CD8-positive, alpha-beta memory T cell (primary cell): Measurements from ENCODE around the gene FGR. TPM values are rescaled to one million over a fixed set of nuclear protein-coding genes. Genes with fewer than 3 reads are reported as not detected.

ENCODE experiments used
- CTCF ChIA-PET: fragments of 350-600 bp; sonication (Branson Sonifier 250); formaldehyde crosslinking; loops from one replicate; lab custom pipeline; 2021; ENCODE audit warnings: antibody characterized with exemption; lab: Charles Lee
- POLR2A ChIA-PET: fragments of 350-600 bp; sonication (Branson Sonifier 250); formaldehyde crosslinking; loops from one replicate; lab custom pipeline; 2021; ENCODE audit warnings: antibody characterized with exemption; lab: Charles Lee
- DNase-seq, 5 donors: peaks; one replicate each; pipeline versions ENCODE4 v3.0.0 to v3.0.0-alpha.2; 2020 to 2022; ENCODE audit warnings: mixed read lengths in 1 of 5
- H3K27ac ChIP-seq: one replicate; pipeline ENCODE4 v1.7.0; 2013; ENCODE audit warnings: low read depth, mild to moderate bottlenecking, low read length, moderate library complexity
- H3K27me3 ChIP-seq: 2 replicates; pipeline ENCODE4 v1.7.0; 2013; ENCODE audit warnings: low read length, mild to moderate bottlenecking; ENCODE audit not compliant: insufficient read depth, poor library complexity, severe bottlenecking
- H3K36me3 ChIP-seq: 2 replicates; pipeline ENCODE4 v1.7.0; 2013; ENCODE audit warnings: mild to moderate bottlenecking, low read length, moderate library complexity; ENCODE audit not compliant: insufficient read depth
- H3K4me1 ChIP-seq: 2 replicates; pipeline ENCODE4 v1.7.0; 2013; ENCODE audit warnings: mild to moderate bottlenecking, low read length, moderate library complexity; ENCODE audit not compliant: insufficient read depth
- H3K4me3 ChIP-seq: 2 replicates; pipeline ENCODE4 v1.7.0; 2013; ENCODE audit warnings: mild to moderate bottlenecking, low read length
- H3K9me3 ChIP-seq: 2 replicates; pipeline ENCODE4 v1.7.0; 2013; ENCODE audit warnings: mild to moderate bottlenecking, low read length
- H3K27ac Mint-ChIP-seq, 8 donors: one replicate each; pipeline ENCODE4 v1.8.0; 2020 to 2021; ENCODE audit warnings: mixed read lengths in 8 of 8, mild to moderate bottlenecking in 6 of 8, inconsistent platforms in 3 of 8, moderate library complexity in 3 of 8
- H3K27me3 Mint-ChIP-seq, 2 donors: one replicate each; pipeline ENCODE4 v1.8.0; 2020 to 2021; ENCODE audit warnings: mixed read lengths in 2 of 2, mild to moderate bottlenecking in 1 of 2, moderate library complexity in 1 of 2
- H3K36me3 Mint-ChIP-seq, 3 donors: one replicate each; pipeline ENCODE4 v1.8.0; 2020 to 2021; ENCODE audit warnings: mixed read lengths in 3 of 3, inconsistent platforms in 1 of 3, mild to moderate bottlenecking in 1 of 3
- H3K4me1 Mint-ChIP-seq, 3 donors: one replicate each; pipeline ENCODE4 v1.8.0; 2020 to 2021; ENCODE audit warnings: mixed read lengths in 3 of 3, inconsistent platforms in 1 of 3, mild to moderate bottlenecking in 1 of 3
- H3K4me3 Mint-ChIP-seq, 7 donors: one replicate each; pipeline ENCODE4 v1.8.0; 2020 to 2021; ENCODE audit warnings: mixed read lengths in 7 of 7, mild to moderate bottlenecking in 6 of 7, moderate library complexity in 4 of 7, inconsistent platforms in 2 of 7
- H3K9me3 Mint-ChIP-seq, 5 donors: one replicate each; pipeline ENCODE4 v1.8.0; 2020 to 2022; ENCODE audit warnings: mixed read lengths in 5 of 5, mild to moderate bottlenecking in 3 of 5, moderate library complexity in 2 of 5, inconsistent platforms in 1 of 5
- polyA plus RNA-seq: library from polyadenylated mRNA; unstranded; fragments of 300-500 nt; fragmentation: Illumina TruSeq; gene quantifications from one replicate; pipeline ENCODE4 v1.2.3, GENCODE V29; 2021
- total RNA-seq, 2 experiments: library from RNA; stranded (reverse); gene quantifications; one replicate each; pipeline ENCODE4 v1.2.3, GENCODE V29; 2021

The FGR gene
- total and polyA plus RNA-seq, 3 experiments from 2014 or later = 1.6 to 49.6 (median 1.8) TPM

DNA sequence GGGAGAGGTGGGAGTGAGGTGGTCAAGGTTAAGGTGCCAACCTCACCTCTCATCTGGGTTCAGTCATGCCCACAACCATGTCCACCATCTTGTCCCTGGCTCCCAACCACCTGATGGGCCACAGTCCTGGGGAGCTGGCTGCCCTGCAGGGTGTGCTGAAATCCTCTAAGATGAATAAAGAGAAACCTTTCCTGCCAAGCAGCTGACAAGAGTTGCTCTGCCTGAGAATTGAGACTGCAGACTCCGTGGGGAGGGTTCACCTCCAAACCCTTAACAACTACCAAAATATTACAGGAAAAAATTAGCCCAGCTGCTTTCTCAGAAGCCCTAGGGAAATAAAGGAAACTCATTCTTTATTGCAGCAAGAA is 15.2 kb upstream of the FGR start:
- no peak overlapping the region for H3K4me3 Mint-ChIP-seq
- H3K9me3 ChIP-seq = no peaks in the 10 kb centered on the region
- peaks cover 0 to 3% of the 10 kb centered on the region in 2 donors for H3K27me3 Mint-ChIP-seq
- no peaks in the 10 kb centered on the region for H3K36me3 ChIP-seq
- no peak for DNase-seq
- H3K4me1 Mint-ChIP-seq = peaks cover 0 to 10% (median 2%) of the 10 kb centered on the region in 3 donors
- H3K27ac Mint-ChIP-seq = peak overlapping the region in 2 of 8 donors; percentile 55 to 59
- H3K27ac ChIP-seq = no peak overlapping the region
- no peak overlapping the region for H3K4me3 ChIP-seq
- POLR2A ChIA-PET = interaction anchor here (0.7 to 1.3 kb wide), 2 partner anchors 29 to 32 kb away, joined by 3 read pairs; no protein-coding TSS in a partner anchor
- H3K9me3 Mint-ChIP-seq = no peaks in the 10 kb centered on the region
- peaks cover 8% of the 10 kb centered on the region for H3K4me1 ChIP-seq
- H3K36me3 Mint-ChIP-seq = no peaks in the 10 kb centered on the region
- CTCF ChIA-PET = interaction anchor here (0.7 to 3.1 kb wide), 2 partner anchors 12 to 42 kb away, joined by 4 to 19 read pairs; no protein-coding TSS in a partner anchor
- no peaks in the 10 kb centered on the region for H3K27me3 ChIP-seq

DNA sequence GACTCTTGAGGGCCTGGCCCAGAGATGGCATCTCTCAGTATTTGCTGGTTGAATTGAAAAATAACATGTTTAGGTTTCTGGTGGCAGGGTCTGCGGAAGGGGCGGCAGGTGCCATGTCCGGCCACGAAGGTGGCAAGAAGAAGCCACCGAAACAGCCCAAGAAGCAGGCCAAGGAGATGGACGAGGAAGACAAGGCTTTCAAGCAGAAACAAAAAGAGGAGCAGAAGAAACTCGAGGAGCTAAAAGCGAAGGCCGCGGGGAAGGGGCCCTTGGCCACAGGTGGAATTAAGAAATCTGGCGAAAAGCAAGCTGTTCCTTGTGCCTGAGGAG is 14.3 kb upstream of the FGR start:
- Histone ChIP-seq H3K27me3 (no peaks in the 10 kb centered on the region), H3K4me3 (no peak overlapping the region), H3K9me3 (no peaks in the 10 kb centered on the region), H3K36me3 (no peaks in the 10 kb centered on the region), H3K27ac (no peak overlapping the region), H3K4me1 (peaks cover 12% of the 10 kb centered on the region)
- CTCF ChIA-PET = interaction anchor here (1.2 to 3.1 kb wide), 3 partner anchors 13 to 41 kb away, joined by 3 to 19 read pairs (median 5); no protein-coding TSS in a partner anchor
- DNase-seq = no peak
- no peak overlapping the region for H3K4me3 Mint-ChIP-seq
- POLR2A ChIA-PET = interaction anchor here (1.3 kb wide), 1 partner anchor 28 kb away, joined by 3 read pairs; no protein-coding TSS in a partner anchor
- no peaks in the 10 kb centered on the region for H3K36me3 Mint-ChIP-seq
- H3K27me3 Mint-ChIP-seq = peaks cover 0 to 1% of the 10 kb centered on the region in 2 donors
- no peak overlapping the region for H3K27ac Mint-ChIP-seq
- H3K9me3 Mint-ChIP-seq = no peaks in the 10 kb centered on the region
- H3K4me1 Mint-ChIP-seq = peaks cover 5 to 14% (median 5%) of the 10 kb centered on the region in 3 donors

DNA sequence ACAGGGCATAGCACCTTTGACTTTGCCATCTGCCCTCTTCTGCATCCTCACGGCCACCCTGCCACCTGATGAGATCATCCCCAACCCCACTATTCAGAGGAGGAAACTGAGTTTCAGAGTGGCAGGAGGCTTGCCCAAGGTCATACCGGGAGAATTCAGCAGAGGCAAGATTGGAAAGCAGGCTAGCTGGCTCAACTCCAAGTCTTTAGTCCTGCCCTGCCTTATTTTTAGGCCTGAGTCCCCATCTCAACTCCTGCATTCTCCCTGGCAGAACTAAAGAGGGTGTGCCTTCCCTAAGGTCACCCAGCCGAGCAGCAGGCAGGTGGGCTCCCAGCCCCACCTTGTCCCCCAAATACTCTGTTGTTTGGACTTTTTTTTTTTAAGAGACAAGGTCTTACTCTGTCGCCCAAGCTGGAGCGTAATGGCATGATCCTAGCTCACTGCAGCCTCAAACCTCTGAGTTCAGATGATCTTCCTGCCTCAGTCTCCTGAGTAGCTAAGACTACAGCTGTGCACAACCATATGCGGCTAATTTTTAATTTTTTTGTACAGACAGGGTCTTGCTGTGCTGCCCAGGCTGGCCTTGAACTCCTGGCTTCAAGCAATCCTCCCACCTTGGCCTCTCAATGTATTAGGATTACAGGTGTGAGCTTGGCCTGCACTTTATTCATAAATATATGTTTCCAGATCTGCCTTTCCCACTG is 13.8 kb upstream of the FGR start:
- H3K36me3 ChIP-seq = no peaks in the 10 kb centered on the region
- no peak overlapping the region for H3K4me3 ChIP-seq
- DNase-seq = no peak
- H3K27ac ChIP-seq = no peak overlapping the region
- Mint-ChIP-seq H3K36me3 (no peaks in the 10 kb centered on the region), H3K27me3 (peaks cover 0 to 1% of the 10 kb centered on the region in 2 donors), H3K27ac (no peak overlapping the region), H3K4me3 (no peak overlapping the region), H3K4me1 (peaks cover 10 to 19% (median 10%) of the 10 kb centered on the region in 3 donors), H3K9me3 (no peaks in the 10 kb centered on the region)
- peaks cover 17% of the 10 kb centered on the region for H3K4me1 ChIP-seq
- CTCF ChIA-PET = interaction anchor here (1.2 to 3.1 kb wide), 3 partner anchors 14 to 41 kb away, joined by 3 to 19 read pairs (median 5); no protein-coding TSS in a partner anchor
- no peaks in the 10 kb centered on the region for H3K27me3 ChIP-seq
- POLR2A ChIA-PET = no interaction called here
- H3K9me3 ChIP-seq = no peaks in the 10 kb centered on the region

DNA sequence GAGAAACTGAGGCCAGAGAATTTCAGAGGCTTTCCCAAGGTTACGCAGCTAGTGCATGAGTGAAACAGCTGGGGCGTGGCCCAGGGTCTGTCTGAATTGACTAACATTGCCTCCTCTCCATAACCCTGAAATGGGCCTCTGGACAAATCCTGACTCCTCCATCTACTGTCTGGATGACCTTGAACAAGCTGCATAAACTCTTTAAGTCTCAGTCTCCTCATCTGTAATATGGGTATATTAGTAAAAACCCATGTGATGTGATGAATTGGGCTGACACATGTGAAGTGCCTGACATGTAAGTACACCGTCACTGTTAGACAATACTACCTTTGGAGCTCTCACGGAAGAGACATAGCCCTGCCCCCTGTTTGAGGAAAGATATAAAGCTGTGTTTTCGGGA is 12.3 kb upstream of the FGR start:
- no peak overlapping the region for H3K27ac ChIP-seq
- POLR2A ChIA-PET = interaction anchor here (0.7 kb wide), 1 partner anchor 11 kb away, joined by 3 read pairs; no protein-coding TSS in a partner anchor

DNA sequence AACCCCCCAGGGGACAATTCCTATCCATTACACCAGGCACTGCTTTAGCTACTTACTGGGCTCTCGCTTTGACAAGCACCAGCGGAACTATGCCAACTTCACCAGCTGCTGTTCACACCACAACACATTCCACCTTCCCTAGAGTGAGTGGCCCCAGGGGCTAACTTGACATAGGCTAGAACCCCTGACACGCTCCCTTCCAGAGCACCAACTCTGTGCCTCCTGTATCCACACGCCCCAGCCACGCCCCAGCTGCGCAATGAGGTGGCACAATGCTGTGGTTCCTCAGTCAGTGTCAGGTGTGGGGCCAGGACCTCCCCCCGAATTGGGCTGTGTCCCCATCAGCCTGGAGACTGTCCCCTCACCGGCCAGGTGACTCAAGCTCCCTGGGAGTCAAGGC is 11.7 kb upstream of the FGR start:
- ChIA-PET CTCF (interaction anchor here (1.1 to 2.5 kb wide), 6 partner anchors 10 to 40 kb away, joined by 3 to 14 read pairs (median 4); no protein-coding TSS in a partner anchor), POLR2A (interaction anchor here (0.7 kb wide), 1 partner anchor 12 kb away, joined by 3 read pairs; no protein-coding TSS in a partner anchor)

More for the DNA sequence above, 12.3 kb upstream of the FGR start:
- no peak overlapping the region for H3K4me3 Mint-ChIP-seq
- H3K27me3 ChIP-seq = no peaks in the 10 kb centered on the region
- CTCF ChIA-PET = interaction anchor here (1.3 to 2.5 kb wide), 5 partner anchors 9 to 41 kb away, joined by 3 to 14 read pairs (median 5); no protein-coding TSS in a partner anchor
- H3K4me1 ChIP-seq = peaks cover 22% of the 10 kb centered on the region
- H3K36me3 ChIP-seq = no peaks in the 10 kb centered on the region
- no peaks in the 10 kb centered on the region for H3K36me3 Mint-ChIP-seq
- H3K27ac Mint-ChIP-seq = peak overlapping the region in 1 of 8 donors; percentile 7
- H3K9me3 ChIP-seq = no peaks in the 10 kb centered on the region
- peaks cover 15 to 24% (median 16%) of the 10 kb centered on the region in 3 donors for H3K4me1 Mint-ChIP-seq
- no peak overlapping the region for H3K4me3 ChIP-seq
- no peak for DNase-seq
- peaks cover 0 to 1% of the 10 kb centered on the region in 2 donors for H3K27me3 Mint-ChIP-seq
- no peaks in the 10 kb centered on the region for H3K9me3 Mint-ChIP-seq

DNA sequence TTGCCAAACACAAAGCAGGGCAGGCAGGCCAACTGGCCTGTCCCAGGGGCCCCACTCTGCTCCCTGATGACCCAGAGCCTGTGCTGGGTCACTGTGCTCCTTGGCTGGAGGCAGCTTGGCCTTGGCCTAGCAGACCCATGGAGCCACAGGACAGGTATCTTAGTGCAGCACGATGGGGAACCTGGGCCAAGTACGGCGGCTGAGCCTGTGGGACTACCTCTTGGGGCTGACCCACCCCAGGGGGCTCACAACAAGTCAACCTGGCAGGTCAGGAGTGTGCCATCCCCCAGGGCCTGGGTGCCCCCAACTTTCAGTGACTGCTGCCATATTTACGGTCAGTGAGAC is 10.1 kb upstream of the FGR start:
- Mint-ChIP-seq H3K9me3 (no peaks in the 10 kb centered on the region), H3K4me3 (no peak overlapping the region), H3K27ac (peak overlapping the region in 1 of 8 donors; percentile 77), H3K4me1 (peaks cover 14 to 16% (median 15%) of the 10 kb centered on the region in 3 donors), H3K27me3 (peaks cover 0 to 1% of the 10 kb centered on the region in 2 donors), H3K36me3 (no peaks in the 10 kb centered on the region)
- peaks cover 15% of the 10 kb centered on the region for H3K4me1 ChIP-seq
- H3K27me3 ChIP-seq = no peaks in the 10 kb centered on the region
- no peak for DNase-seq
- H3K4me3 ChIP-seq = no peak overlapping the region
- ChIA-PET POLR2A (interaction anchor here (0.8 kb wide), 1 partner anchor 40 kb away, joined by 3 read pairs; no protein-coding TSS in a partner anchor), CTCF (interaction anchor here (0.9 to 4.2 kb wide), 6 partner anchors 14 to 88 kb away, joined by 3 to 56 read pairs (median 4); partner anchors contain the start of genes FAM76A and IFI6)
- no peak overlapping the region for H3K27ac ChIP-seq
- no peaks in the 10 kb centered on the region for H3K9me3 ChIP-seq
- H3K36me3 ChIP-seq = no peaks in the 10 kb centered on the region

More for the DNA sequence above, 11.7 kb upstream of the FGR start:
- Mint-ChIP-seq H3K4me3 (no peak overlapping the region), H3K9me3 (no peaks in the 10 kb centered on the region), H3K27me3 (peaks cover 0 to 1% of the 10 kb centered on the region in 2 donors), H3K4me1 (peaks cover 15 to 24% (median 16%) of the 10 kb centered on the region in 3 donors), H3K27ac (peak overlapping the region in 1 of 8 donors; percentile 43), H3K36me3 (no peaks in the 10 kb centered on the region)
- Histone ChIP-seq H3K27ac (no peak overlapping the region), H3K4me1 (peaks cover 22% of the 10 kb centered on the region), H3K27me3 (no peaks in the 10 kb centered on the region), H3K9me3 (no peaks in the 10 kb centered on the region), H3K36me3 (no peaks in the 10 kb centered on the region), H3K4me3 (no peak overlapping the region)
- no peak for DNase-seq

DNA sequence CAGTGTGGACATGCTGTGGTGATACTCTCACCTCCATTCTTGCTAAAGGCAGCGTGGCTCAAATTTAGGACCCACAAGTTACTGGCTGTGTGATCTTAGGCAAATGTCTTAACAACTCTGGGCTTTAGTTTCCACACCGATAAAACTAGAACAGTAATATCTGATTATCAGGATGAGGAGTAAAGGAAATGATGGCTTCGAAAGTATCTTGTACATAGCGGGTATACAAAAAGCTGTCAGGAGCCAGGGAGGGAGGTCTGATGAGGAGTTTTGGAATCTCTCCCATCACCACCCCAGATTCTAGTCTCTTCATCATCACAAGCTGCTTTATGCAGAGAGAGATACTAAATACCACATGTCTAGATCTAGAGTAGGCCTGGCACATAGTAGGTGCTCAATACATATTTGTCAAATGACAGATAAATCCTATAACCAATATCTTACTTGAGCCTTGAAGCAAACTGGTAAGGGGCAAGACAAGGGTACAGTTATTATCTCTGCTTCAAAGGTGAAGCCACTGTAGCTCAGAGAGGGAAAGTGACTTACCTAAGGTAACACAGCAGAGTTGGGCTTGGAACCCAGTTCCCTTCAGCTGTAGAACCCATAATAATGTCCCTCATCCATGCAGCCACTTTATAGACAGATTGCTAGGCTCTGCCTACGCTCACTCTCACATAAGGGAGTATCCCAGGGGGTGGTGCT is 9.5 kb upstream of the FGR start:
- DNase-seq = no peak
- H3K27me3 ChIP-seq = no peaks in the 10 kb centered on the region
- peaks cover 0 to 1% of the 10 kb centered on the region in 2 donors for H3K27me3 Mint-ChIP-seq
- H3K4me3 Mint-ChIP-seq = no peak overlapping the region
- H3K4me3 ChIP-seq = no peak overlapping the region
- H3K4me1 Mint-ChIP-seq = peaks cover 14 to 16% (median 15%) of the 10 kb centered on the region in 3 donors
- ChIA-PET CTCF (interaction anchor here (0.9 to 4.2 kb wide), 7 partner anchors 12 to 88 kb away, joined by 3 to 56 read pairs (median 5); partner anchors contain the start of genes FAM76A and IFI6), POLR2A (interaction anchor here (0.8 kb wide), 1 partner anchor 39 kb away, joined by 3 read pairs; no protein-coding TSS in a partner anchor)
- no peaks in the 10 kb centered on the region for H3K9me3 Mint-ChIP-seq
- no peaks in the 10 kb centered on the region for H3K36me3 Mint-ChIP-seq
- peaks cover 14% of the 10 kb centered on the region for H3K4me1 ChIP-seq
- H3K27ac ChIP-seq = no peak overlapping the region
- no peaks in the 10 kb centered on the region for H3K9me3 ChIP-seq
- no peaks in the 10 kb centered on the region for H3K36me3 ChIP-seq
- peak overlapping the region in 7 of 8 donors; percentile 23 to 81 (median 72) for H3K27ac Mint-ChIP-seq
